ENCODE measurements around the gene KASH5.

The KASH5 gene

DNA sequence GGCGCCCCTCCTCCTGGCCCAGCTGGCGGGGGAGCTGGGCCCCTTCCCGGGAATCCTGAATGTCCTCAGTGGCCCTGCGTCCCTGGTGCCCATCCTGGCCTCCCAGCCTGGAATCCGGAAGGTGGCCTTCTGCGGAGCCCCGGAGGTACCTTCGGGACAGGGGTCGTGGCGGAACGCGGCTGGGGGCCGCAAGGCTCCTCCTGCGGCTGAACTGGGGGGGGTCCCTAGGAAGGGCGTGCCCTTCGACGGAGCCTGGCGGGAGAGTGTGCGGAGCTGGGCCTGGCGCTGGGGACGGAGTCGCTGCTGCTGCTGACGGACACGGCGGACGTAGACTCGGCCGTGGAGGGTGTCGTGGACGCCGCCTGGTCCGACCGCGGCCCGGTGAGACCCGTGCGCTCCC, 73.6 kb downstream of the KASH5 start:
- DNase-seq = no peak

DNA sequence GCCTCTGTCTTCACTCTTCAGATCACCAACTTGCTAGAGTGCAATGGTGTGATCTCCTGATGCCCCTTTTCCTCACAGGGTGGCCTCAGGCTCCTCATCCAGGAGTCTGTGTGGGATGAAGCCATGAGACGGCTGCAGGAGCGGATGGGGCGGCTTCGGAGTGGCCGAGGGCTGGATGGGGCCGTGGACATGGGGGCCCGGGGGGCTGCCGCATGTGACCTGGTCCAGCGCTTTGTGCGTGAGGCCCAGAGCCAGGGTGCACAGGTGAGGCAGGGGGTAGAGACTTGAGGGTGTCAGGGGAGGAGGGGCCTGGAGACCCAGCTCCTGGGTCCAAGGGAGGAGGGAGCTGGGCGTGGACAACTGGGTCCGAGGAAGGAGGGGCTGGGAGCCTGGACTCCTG, 74.4 kb downstream of the KASH5 start:
- DNase-seq = no peak

GRCh38 chr19:49463960-49464740, 76.1 kb downstream of the KASH5 start:
- DNase-seq = no peak

DNA sequence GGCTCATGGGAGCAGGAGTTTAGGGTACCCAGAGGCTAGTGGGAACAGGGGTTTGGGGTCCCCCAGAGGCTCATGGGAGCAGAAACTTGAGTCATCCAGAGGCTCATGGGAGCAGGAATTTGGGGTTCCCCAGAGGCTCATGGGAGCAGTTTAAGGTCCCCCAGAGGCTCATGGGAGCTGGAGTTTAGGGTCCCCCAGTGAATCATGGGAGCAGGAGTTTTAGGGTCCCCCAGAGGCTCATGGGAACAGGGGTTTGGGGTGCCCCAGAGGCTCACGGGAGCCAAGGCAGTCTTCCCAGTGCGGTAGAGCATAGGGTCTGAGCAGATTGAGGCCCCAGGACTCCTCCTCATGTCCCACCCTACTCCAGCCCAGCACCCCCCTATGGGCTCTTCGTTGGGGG, 77.3 kb downstream of the KASH5 start:
- no peak for DNase-seq

All from NCI-H146 (cell line).